ENCODE measurements around the gene TGFBR3L.

TGFBR3L gene

GRCh38 chr19:7919610-7920518, 5.2 kb downstream of the TGFBR3L start, which contains the start of gene SNAPC2:
Gene SNAPC2 (plus strand): TSS chr19:7920338. CDS start chr19:7920367, 29 bp downstream.
- peak within 1 kb of the TSS; percentile 80 for H3K4me3 ChIP-seq (replicated peaks; ENCODE audit: low read depth, low read length)
- peak; percentile 97 for DNase-seq (ENCODE audit: extremely low read depth, insufficient read length)
- peaks cover 5% of the 10 kb centered on the region for H3K36me3 ChIP-seq (ENCODE audit: control insufficient read depth, insufficient read depth, low read length)
- H3K27me3 ChIP-seq (replicated peaks; ENCODE audit: control insufficient read depth, insufficient read depth, low read length), result no peaks in the 10 kb centered on the region; the same call in none of the 2 replicates
- TF ChIP-seq, protein P1, sequence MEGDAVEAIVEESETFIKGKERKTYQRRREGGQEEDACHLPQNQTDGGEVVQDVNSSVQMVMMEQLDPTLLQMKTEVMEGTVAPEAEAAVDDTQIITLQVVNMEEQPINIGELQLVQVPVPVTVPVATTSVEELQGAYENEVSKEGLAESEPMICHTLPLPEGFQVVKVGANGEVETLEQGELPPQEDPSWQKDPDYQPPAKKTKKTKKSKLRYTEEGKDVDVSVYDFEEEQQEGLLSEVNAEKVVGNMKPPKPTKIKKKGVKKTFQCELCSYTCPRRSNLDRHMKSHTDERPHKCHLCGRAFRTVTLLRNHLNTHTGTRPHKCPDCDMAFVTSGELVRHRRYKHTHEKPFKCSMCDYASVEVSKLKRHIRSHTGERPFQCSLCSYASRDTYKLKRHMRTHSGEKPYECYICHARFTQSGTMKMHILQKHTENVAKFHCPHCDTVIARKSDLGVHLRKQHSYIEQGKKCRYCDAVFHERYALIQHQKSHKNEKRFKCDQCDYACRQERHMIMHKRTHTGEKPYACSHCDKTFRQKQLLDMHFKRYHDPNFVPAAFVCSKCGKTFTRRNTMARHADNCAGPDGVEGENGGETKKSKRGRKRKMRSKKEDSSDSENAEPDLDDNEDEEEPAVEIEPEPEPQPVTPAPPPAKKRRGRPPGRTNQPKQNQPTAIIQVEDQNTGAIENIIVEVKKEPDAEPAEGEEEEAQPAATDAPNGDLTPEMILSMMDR (IDR thresholded peaks at IDR 0.05; ENCODE audit: insufficient read depth, low read length, poor library complexity, severe bottlenecking), result no peak

DNA sequence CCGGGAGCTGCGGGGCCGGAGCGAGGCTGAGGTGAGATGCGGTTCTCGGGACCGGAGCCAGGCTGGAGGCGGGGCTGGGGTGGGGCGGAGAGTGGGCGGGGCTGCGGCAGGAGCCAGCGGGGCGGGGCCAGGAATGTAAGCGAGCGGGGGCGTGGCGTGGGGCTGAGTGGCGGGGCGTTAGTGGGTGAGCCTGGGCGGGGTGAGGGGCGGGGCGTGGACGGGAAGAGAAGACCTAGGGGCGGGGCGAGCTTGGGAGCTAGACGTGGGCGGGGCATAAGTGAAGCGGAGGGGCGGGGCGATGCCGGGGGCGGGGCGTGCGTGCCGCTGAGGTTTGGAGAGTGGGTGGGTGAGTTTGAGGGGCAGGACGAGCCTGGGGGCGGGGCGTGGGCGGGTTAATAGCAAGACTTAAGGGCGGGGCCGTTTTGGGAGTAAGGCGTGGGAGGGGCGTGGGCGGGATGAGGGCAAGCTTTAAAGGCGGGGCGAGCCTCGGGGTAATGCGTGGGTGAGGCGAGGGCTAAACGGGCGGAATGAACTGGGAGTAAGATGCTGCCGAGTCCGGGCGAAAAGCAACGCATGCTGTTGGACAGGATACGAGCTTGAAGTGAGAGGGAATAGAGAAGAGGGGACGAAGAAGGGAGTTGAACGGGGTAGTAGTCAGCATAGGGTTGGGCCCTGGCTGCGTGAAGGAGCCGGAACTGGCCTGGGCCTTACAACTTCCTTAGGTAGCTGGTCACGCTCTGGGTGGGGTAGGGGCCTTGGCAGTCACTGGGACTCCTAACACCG, 6.1 kb downstream of the TGFBR3L start:
- DNase-seq (ENCODE audit: extremely low read depth, insufficient read length), result peak; percentile 95

GRCh38 chr19:7921302-7921966, 6.8 kb downstream of the TGFBR3L start:
- DNase-seq (ENCODE audit: extremely low read depth, insufficient read length), result peak; percentile 16
- peak overlapping the region; percentile 63 for H3K4me3 ChIP-seq (replicated peaks; ENCODE audit: low read depth, low read length)

More for the DNA sequence above, 6.1 kb downstream of the TGFBR3L start:
- TF ChIP-seq, protein P1 (IDR thresholded peaks at IDR 0.05; ENCODE audit: insufficient read depth, low read length, poor library complexity, severe bottlenecking), result no peak
- Histone ChIP-seq H3K27me3 (replicated peaks; ENCODE audit: control insufficient read depth, insufficient read depth, low read length) (no peaks in the 10 kb centered on the region; the same call in none of the 2 replicates), H3K36me3 (ENCODE audit: control insufficient read depth, insufficient read depth, low read length) (peaks cover 5% of the 10 kb centered on the region), H3K4me3 (replicated peaks; ENCODE audit: low read depth, low read length) (peak overlapping the region; percentile 80)

DNA sequence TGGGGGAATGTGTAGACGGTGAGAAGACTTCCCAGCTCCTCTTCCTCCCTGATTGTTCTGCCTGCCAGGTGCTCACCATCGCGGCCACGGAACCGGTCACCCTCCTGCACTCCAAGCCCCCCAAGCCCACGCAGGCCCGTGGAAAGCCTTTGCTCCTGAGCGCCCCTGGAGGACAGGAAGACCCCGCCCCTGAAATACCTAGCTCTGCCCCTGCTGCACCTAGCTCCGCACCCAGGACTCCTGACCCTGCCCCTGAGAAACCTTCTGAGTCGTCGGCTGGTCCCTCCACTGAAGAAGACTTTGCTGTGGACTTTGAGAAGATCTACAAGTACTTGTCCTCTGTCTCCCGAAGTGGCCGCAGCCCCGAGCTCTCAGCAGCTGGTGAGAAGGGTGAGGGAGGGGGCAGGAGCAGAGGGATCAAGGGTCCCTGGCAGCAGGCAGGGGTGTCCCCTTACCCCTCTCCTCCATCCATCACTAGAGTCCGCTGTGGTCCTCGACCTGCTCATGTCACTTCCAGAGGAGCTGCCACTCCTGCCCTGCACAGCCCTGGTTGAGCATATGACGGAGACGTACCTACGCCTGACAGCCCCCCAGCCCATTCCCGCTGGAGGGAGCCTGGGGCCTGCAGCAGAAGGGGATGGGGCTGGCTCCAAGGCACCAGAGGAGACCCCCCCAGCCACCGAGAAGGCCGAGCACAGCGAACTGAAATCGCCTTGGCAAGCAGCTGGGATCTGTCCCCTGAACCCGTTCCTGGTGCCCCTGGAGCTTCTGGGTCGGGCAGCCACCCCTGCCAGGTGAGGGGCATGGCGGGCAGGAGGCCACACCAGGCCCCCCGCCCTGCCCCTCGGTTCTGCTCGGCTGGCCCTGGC, 7.6 kb downstream of the TGFBR3L start:
- DNase-seq (ENCODE audit: extremely low read depth, insufficient read length), result peak; percentile 20
- TF ChIP-seq, protein P1 (IDR thresholded peaks at IDR 0.05; ENCODE audit: insufficient read depth, low read length, poor library complexity, severe bottlenecking), result no peak
- no peaks in the 10 kb centered on the region for H3K27me3 ChIP-seq (replicated peaks; ENCODE audit: control insufficient read depth, insufficient read depth, low read length)
- H3K36me3 ChIP-seq (ENCODE audit: control insufficient read depth, insufficient read depth, low read length), result peaks cover 7% of the 10 kb centered on the region
- H3K4me3 ChIP-seq (replicated peaks; ENCODE audit: low read depth, low read length), result no peak overlapping the region

More at GRCh38 chr19:7921302-7921966, 6.8 kb downstream of the TGFBR3L start:
- no peaks in the 10 kb centered on the region for H3K27me3 ChIP-seq (replicated peaks; ENCODE audit: control insufficient read depth, insufficient read depth, low read length)
- peaks cover 5% of the 10 kb centered on the region for H3K36me3 ChIP-seq (ENCODE audit: control insufficient read depth, insufficient read depth, low read length)
- TF ChIP-seq, protein P1 (IDR thresholded peaks at IDR 0.05; ENCODE audit: insufficient read depth, low read length, poor library complexity, severe bottlenecking), result no peak

DNA sequence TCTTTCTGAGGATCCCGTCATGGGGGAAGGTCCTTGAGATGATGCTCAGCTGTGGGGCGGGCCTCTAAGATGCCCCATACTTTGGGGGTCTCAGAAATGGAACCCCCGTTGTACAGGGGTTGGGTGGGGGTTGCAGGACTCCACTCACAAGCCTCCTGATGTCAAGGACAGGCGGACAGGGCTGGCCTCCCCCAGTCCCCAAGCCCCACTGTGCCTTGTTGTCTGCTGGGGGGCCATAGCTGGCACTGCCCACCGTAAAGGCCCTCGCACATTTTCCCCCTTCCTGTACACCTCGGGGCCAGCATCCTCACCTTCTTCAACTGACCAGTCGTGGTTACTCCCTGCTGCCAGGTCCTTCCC, 8.2 kb downstream of the TGFBR3L start:
- TF ChIP-seq, protein P1 (IDR thresholded peaks at IDR 0.05; ENCODE audit: insufficient read depth, low read length, poor library complexity, severe bottlenecking), result no peak
- Histone ChIP-seq H3K4me3 (replicated peaks; ENCODE audit: low read depth, low read length) (no peak overlapping the region), H3K36me3 (ENCODE audit: control insufficient read depth, insufficient read depth, low read length) (peaks cover 7% of the 10 kb centered on the region), H3K27me3 (replicated peaks; ENCODE audit: control insufficient read depth, insufficient read depth, low read length) (no peaks in the 10 kb centered on the region)
- DNase-seq (ENCODE audit: extremely low read depth, insufficient read length), result no peak

Data from GM06990 (cell line).